GM21515 (cell line): ENCODE results near the gene RSPH3.
"Not testable (repeated sequence)": the region's sequence is repeated elsewhere in the genome, so short reads cannot be mapped to it uniquely, and the experiment has no call there.

Experiments used
- ATAC-seq: cut with Tn5 transposase; IDR thresholded peaks from one replicate; pipeline ENCODE4 v1.9.1; 2021; ENCODE audit not compliant: unreplicated experiment

Gene RSPH3, protein sequence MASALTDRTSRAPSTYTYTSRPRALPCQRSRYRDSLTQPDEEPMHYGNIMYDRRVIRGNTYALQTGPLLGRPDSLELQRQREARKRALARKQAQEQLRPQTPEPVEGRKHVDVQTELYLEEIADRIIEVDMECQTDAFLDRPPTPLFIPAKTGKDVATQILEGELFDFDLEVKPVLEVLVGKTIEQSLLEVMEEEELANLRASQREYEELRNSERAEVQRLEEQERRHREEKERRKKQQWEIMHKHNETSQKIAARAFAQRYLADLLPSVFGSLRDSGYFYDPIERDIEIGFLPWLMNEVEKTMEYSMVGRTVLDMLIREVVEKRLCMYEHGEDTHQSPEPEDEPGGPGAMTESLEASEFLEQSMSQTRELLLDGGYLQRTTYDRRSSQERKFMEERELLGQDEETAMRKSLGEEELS

DNA sequence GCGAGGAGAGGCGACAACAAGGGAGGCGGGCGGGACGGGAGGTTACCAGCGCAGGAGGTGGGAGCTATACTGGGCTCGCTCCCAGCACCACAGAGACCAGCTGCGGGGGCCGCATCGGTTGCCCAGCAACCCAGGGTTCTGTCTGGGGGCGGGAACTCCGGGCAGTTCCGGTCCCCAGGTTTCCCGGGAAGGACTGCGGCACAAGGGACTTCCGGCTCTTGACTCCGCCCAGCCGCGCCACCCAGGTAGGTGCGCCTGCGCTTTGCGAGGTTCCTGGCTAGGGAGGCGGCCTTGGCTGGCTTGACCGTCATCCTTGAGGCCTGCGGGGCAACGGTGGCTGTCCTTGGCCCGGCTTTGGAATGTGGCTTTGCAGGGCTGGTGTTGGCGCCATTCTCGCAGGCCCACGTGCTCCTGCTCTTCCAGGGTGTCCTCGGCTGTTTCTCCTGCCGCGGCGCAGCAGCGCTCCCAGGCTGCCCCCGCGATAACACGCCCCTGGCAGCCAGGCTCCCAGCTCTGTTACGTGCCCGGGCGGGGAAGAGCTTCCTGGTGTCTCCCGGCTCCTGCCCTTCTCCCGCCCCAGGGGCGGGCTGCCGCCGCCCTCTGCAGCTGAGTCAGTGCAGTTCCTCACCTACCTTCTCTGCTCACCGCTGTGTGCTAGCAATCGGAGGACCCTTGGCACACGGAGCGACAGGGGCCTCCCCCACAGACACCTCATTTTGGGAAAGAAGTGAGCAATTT lies at the start of gene RSPH3:
TSS of gene RSPH3 (minus strand) at position 537 of the 738 bp plus-strand sequence. CDS start 652 bp downstream, outside the sequence.
- peak; percentile 88 for ATAC-seq

DNA sequence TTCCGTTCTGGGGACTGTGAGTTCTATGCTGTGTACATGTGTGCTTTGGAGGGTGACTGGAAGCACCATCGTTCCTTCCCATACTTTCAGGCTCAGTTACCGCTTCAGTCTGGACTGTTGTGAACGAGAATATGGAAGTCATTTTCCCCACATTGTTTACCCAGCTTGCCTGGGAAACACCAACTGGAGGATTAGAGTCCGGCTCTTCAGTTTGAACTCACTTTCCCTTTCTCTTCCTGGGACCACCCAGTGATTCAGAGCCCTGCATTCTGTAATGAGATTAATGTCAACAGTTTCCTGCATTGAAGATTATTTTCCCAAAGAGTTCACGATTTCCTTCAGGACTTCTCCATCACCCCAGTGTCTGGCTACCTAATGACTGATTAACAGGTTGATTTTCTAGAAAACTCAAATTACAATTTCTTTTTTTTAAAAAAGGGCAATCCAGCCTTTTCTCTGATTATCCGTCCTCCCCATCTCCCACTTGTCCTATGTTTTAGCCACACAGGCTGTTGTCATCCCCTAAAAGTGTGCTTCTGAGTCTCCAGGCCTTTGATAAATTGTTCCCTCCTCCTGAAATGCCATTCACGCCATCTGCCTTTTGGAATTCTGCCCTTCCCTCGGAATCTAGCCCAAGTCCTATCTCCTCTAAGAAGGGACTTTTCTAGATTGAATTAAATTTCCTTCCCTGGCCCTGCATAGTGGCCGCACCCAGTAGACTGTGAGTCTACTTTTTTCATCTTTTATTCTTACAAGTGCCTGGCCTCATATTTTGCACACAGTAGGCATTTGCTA lies 48.1 kb upstream of the RSPH3 start:
- ATAC-seq = no peak

DNA sequence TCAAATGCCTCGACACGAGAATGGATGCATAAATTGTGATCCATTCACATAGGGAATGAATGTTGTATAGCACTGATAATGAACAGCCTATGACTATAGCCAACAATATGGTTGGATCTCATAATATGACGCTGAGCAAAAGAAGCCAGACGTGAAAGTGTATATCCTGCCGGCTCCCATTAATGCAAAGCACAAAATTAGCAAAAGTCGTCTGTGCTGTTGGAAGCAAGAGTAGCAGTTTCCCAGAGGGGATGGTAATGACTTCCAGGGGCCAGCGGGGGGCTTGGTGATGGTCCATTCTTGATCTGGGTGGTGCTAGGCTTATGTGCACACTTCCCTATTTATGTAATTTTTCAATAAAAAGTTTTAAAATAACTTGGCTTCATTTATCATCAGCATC lies 45.8 kb upstream of the RSPH3 start:
- ATAC-seq = no peak

DNA sequence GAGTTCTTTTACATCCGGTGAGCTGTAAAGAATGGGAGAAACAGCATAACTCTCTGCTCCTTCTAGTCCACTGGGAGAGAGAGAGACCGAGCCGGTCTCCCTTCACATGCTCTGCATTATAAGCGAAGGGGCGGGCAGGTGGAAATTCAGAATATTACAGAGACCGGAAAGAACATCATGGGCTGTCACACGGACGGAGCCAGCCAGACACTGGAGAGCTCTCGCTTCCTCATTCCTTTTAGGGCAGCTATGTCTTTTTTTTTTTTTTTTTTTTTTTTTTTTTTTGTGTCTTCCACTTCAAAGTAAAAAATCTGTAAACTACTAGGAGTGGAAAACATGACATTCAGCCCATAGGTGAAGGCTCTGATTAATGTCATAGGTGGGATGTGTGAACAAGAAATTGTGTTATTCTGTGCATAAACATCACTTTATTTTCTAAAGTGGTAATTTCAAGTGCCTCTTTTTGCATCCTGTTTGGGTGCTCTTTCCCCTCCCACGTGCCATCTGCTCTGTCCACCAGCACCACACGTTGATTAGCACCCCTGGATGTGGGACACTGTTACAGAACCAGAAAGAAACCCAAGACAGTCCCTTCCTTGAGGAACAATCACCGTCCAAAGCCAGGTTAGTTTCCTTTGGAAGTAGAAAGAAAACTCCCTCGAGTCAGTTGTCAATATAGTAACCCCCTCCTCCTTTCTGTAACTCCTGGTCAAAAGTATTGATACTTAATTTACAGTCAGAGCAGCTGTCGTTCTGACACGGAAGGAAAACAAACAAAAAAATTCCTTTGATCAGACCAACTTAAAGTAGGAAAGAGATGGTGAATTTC lies 45.1 kb upstream of the RSPH3 start, which contains the start of gene TAGAP:
TSS of gene TAGAP (minus strand) at position 93 of the 829 bp plus-strand sequence. CDS start 845 bp downstream, outside the sequence.
- ATAC-seq = peak; percentile 84

DNA sequence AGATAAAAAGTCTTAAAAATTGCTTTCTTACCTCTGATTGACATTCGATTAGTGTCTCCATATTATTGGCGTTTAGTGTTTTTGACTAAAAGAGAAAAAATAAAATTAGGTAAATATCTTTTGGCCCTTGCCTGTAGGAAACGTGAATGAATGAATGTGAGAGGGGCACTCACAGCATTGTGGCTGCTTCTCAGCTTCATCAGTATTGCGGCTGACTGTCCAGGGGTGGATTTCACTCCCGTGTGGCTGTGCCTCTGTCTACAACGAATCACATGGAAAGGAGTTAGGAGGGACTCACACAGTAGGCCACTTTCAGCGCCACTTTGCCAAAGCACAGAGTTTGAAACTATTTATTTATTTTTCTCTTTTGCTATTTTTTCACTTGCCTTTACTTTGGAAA lies 43.9 kb upstream of the RSPH3 start:
- no peak for ATAC-seq

DNA sequence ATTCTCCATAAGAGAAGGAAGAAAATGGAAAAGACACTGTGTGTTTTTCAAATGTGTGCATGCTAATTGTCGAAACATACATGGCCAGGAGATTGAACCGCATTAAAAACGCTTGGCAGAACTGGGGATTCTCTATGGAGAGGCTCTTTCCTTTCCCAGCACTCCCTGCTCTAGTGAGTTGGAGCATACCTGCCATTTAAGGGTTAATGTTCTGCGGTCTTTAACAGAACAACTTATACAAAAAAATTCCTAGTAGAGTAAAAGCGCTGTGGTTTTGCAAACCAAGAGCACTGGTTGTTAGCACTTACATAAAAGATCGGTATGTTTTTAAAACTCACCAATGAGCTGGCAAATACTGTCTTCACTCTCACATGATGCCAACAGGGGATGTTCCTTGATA lies 43.2 kb upstream of the RSPH3 start:
- no peak for ATAC-seq

DNA sequence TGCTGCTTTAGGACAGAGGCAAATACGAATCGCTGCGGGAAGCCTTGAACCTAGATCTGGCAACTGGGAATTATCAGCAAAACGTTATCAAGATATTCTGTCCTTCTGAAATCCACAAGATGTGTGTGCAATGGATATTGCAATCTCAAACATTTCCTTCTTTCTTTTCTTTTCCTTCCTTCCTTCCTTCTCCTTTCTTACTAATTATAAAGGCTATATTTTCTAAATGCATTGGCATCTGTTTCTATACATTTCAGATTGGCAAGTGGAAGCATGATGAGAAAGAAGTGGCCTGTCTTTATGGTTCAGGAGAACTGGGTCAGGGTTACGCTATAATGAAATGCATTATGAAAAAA lies 42.8 kb upstream of the RSPH3 start:
- no peak for ATAC-seq

DNA sequence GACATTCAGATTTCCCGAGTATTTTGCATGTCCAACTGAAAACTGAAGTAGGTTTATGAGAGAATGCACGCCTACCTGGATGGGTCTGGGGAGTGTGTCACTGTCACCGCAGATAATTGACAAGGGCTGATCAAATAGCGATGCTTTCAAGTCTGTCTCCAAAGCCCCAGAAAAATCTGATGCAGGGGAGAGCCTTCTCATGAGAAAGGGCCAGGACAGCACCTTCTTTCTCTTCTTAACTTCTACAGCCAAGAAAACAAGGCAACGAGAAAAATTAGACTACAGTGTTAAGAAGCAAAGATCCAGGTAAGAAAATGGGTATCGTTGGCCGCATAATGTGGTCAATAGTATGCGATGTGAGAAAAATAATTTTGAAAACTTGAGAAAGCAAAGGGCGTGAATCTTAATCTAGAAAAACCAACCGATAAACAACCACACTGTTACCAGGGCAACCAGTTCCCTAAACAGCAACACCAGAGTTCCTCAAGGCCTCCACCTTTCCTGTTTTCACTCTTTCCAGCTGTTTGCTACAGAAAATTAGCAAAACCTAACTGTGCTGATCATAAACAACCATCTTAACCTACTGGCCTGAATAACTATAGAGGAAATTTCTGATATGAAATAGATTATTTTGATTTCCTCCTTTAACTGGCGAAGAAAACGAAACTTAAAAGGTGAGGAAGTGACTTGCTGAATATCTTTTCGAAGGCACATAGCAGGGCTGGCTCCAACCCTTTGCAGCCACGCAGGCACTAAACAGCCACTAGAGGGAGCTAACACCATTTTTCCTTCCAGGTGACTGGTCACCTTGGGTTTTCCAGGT lies 42.2 kb upstream of the RSPH3 start:
- no peak for ATAC-seq

DNA sequence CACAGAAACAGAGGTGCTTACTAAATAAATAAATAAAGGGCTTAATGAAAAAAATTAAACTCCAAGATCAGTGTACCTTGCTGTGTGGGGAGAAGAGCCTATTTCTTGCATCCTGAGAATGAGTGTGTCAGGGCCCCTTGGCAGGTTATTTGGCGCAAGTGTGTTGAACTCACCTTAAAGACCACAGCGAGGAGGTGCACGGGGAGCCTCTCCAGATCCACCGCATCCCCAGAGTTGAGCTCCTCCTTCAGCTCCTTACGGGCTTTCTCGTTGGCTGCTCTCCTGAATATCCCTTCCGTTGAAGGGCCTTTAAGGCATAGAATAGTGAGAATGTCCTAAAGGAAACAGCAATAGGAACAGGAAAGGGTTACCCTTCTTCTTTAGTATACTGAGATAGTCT lies 41.2 kb upstream of the RSPH3 start:
- ATAC-seq = no peak

DNA sequence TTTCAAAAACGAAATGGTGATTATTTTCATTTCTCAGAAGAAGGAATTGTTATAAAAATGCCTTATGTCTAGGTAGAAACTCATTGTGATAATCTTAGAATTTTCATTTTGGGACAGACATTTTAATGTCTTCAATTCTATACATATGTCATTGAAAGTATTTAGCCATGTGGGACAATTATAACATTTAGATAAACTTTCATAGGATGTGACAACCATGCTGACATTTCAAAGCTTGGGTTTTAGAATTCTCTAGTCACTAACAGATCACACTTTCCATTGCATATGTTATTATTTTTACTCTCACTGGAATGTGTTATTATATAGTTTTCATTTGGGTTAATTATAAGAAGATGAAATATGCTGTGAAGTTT lies 39.9 kb upstream of the RSPH3 start:
- ATAC-seq = no peak

DNA sequence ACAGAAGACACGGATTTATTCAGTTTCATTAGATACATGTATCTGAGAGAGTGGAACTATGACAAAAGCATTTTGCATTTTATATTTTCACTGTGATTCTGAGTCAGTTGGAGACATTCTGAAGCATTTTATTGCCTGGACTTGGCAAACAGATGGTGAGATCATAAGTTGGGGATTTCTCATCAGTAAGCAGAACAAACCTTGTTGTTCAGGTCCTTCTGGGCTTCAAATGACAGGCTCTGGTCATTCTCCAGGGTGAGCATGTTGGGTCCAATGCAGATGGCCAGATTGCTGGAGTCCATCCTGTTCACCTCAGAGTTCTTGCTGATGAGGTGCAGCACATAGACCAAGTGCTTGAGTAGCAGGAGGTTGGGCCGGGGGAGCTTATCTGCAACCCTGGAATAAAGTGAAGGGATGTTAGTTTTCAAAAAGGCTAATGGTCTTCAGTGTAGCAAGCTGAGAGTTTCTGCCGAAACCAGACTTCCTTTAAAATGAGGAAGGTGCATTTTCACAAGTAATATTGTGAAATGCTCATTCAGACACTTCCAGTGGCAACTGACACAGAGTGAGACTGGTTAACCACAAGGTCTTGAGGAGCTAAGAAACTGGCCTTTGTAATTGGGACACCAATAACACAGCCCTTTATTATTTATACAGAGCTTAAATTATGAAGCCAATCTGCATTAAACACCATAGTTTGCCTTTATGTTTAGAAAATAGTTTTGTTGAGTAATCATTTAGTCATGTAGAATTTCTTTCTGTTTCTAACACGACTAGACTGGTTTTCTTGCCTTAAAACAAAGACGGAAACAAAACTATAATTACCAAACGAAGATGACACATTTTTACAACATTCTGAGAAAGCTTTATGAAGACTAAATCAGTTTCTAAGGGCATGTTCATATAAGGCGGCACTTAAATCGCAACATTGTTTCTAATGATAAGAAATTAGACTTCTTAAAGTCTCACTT lies 39.2 kb upstream of the RSPH3 start:
- peak; percentile 83 for ATAC-seq

DNA sequence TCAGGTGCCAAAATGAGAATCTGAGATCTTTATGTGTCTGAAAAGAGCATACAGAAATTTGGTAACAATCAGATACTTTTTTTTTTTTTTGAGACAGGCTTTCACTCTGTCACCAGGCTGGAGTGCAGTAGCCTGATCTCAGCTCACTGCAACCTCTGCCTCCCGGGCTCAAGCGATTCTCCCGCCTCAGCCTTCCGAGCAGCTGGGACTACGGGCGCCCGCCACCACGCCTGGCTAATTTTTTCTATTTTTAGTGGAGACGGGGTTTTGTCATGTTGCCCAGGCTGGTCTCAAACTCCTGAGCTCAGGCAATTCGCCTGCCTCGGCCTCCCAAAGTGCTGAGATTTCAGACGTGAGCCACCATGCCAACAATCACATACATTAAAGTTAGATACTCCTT lies 38.3 kb upstream of the RSPH3 start:
- ATAC-seq = not testable (repeated sequence)

DNA sequence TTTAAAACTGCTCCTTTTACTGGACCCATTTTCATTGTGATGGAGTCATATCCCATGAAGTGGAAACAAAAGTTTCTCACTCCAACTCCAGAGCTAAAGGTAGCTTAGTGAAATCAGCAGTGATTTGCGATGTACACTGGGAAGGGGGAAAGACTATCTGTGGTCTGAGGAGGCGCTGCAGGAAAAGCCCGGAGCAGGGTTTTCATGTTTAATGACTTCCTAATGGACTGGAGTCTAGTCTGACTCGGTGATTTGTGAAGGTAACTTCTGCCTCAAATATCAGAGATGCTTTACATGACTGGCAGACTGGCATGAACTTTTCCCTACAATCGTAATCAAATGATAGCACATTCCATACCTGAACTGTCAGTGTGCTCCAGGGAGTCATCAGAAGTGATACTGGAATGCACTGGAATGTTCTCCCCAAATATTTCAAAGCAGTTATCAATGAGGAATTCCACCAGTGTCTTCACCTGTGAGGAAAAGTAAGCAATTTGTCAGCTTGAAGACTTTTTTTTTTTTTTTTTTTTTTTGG lies 37.8 kb upstream of the RSPH3 start:
- ATAC-seq = no peak

DNA sequence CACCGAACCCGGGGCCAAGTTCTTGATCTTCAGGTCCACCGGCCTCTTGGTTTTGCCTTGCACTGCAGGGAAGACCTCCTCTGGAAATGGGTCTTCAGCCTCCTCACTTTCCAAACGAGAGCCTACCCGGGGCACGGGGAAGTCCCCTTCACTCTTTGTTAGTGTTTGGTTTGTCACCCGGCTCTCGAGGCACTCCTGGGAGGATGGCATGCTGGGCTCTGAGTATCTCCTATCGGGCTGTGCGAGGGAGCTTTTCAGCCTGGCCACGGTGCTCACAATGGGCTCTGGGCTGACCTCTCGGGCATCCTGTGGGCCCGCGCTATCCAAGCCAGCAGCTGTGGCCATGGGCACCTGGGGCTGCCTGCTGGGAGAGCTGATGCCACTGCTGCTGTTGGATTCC lies 36.7 kb upstream of the RSPH3 start:
- ATAC-seq = no peak

DNA sequence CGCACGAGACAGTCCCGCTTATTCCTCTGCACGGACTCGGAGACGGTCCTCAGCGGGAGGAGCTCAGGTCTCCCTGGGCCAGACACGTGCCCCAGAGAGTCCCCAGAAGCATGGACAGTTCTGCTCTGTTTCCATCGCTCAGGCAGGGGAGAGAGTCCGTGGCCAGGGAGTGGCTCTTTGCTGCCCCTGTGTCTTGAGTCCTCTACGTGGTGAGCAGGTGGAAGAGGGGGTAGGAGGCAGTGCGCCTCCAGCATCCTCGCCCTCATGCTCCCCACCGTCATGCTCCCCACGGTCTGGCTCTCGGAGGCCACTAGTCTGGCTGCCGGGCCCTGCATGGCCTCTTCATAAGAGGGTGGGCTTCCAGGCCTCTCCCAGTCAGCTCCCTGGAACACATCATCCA lies 35.9 kb upstream of the RSPH3 start:
- ATAC-seq = no peak

DNA sequence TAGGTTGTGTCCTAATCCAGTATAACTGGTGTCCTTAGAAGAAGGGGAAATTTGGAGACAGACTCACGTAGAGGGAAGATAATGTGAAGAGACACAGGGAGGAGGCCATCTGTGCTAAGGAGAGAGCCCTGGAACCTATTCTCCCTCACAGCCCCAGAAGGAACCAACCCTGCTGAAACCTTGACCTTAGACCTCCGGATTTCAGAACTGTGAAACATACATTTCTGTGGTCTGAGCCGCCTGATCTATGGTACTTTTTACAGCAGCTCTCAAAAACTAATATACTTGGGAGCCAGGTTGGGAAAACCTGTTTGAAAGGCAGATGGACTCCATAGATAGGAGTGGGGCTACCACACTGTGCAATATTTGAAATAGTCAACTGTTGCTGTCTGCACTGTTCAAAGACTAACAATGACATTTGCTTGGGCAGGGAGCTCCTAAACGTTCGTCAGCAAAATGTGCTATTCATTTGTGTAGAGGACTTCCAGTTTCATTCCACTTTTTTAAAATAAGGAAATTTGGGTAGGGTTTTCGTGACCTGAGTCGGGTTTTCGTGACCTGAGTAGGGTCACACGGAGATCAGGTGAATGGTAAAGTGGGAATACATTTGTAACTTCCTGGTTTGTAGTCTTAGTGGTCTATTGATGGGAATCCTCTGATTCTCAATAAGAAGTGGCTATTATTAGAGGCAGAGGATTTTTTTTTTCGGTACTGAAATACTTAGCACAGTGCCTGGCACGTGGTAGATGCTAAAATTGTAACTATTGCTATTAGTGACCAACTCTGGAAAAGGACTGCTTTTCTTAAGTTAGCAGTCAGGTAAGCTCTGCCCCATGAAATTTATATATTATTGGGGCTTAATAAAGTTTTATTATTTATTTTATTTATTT lies 33.4 kb upstream of the RSPH3 start:
- ATAC-seq = no peak

DNA sequence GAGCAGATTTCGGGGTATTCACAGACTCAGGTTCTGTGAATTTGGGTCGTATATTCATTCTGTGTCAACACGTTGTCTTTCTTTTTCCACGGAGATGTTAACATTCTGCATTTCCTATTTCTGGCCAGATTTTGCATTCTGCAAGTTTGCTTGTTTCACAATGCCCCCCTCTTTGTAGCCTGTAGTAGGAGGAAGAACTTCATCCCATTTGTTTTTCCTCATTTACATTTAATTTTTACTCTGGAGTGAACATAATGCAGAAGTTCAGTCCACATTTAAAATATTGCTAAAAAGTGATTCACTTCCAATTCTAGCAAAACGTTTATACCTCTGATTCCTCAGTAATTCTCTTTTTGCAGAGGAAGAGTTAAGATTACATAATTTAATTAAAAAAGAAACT lies 31.8 kb upstream of the RSPH3 start:
- ATAC-seq = no peak
